H1 (cell line): Measurements from ENCODE around the gene LKAAEAR1. TPM values are rescaled to one million over a fixed set of nuclear protein-coding genes. Genes with fewer than 3 reads are reported as not detected.

ENCODE experiments used
- CTCF ChIA-PET: fragments of 300-600 bp; sonication (Branson Sonifier 250); formaldehyde crosslinking; loops from one replicate; lab custom pipeline; 2021; ENCODE audit not compliant: partially characterized antibody; lab: Charles Lee
- POLR2A ChIA-PET: fragments of 300-600 bp; sonication (Branson Sonifier 250); formaldehyde crosslinking; loops from one replicate; lab custom pipeline; 2021; ENCODE audit warnings: inconsistent platforms; ENCODE audit not compliant: partially characterized antibody; lab: Charles Lee
- DNase-seq, 2 experiments: peaks; one replicate each; pipeline versions ENCODE4 v3.0.0 to v3.0.0-alpha.2; 2010 to 2022; ENCODE audit warnings: low spot score in 2 of 2, low read depth in 1 of 2, mixed read lengths in 1 of 2
- FAIRE-seq: peaks from 2 replicates; lab custom pipeline; 2011; peaks lifted over from hg19 to GRCh38; lab: Jason Lieb, UNC
- H2AFZ ChIP-seq: 2 replicates; pipeline ENCODE4 v1.8.1; 2012; ENCODE audit warnings: low read length, inconsistent platforms
- H2AK5ac ChIP-seq: 2 replicates; pipeline ENCODE4 v1.6.1; 2013; ENCODE audit warnings: low read depth, low read length
- H2BK120ac ChIP-seq: replicated peaks from 2 replicates; pipeline ENCODE3; 2013; ENCODE audit warnings: low read depth, low read length, inconsistent platforms
- H2BK12ac ChIP-seq: 2 replicates; pipeline ENCODE4 v1.6.1; 2013; ENCODE audit warnings: low read depth, low read length
- H2BK15ac ChIP-seq: 2 replicates; pipeline ENCODE4 v1.6.1; 2013; ENCODE audit warnings: low read length
- H2BK20ac ChIP-seq: 2 replicates; pipeline ENCODE4 v1.6.1; 2013; ENCODE audit warnings: low read length
- H2BK5ac ChIP-seq: 2 replicates; pipeline ENCODE4 v1.6.1; 2013; ENCODE audit warnings: low read depth, low read length
- H3K14ac ChIP-seq: 2 replicates; pipeline ENCODE4 v1.6.1; 2013; ENCODE audit warnings: inconsistent platforms; ENCODE audit not compliant: insufficient read length
- H3K18ac ChIP-seq: 2 replicates; pipeline ENCODE4 v1.6.1; 2013; ENCODE audit warnings: low read length; ENCODE audit errors: extremely low read depth
- H3K23ac ChIP-seq: 2 replicates; pipeline ENCODE4 v1.6.1; 2013; ENCODE audit warnings: inconsistent platforms; ENCODE audit not compliant: insufficient read length
- H3K23me2 ChIP-seq: 2 replicates; pipeline ENCODE4 v1.6.1; 2013; ENCODE audit warnings: low read depth, low read length
- H3K27ac ChIP-seq: 2 replicates; pipeline ENCODE4 v1.6.1; 2011; ENCODE audit warnings: low read depth, low read length, inconsistent platforms
- H3K27me3 ChIP-seq, 4 experiments: replicated peaks in 1 of 4; 1 replicate in 1 of 4; 2 replicates in 3 of 4; pipeline versions ENCODE4 v1.6.1 to v1.8.1; 2011 to 2013; ENCODE audit warnings: low read length in 3 of 4, mild to moderate bottlenecking in 3 of 4, inconsistent platforms in 2 of 4, mixed read lengths in 2 of 4, moderate library complexity in 1 of 4; ENCODE audit not compliant: control insufficient read depth in 3 of 4, insufficient read depth in 3 of 4; ENCODE audit errors: extremely low read depth in 1 of 4
- H3K36me3 ChIP-seq, 4 experiments: 2 replicates each; pipeline versions ENCODE4 v1.6.1 to v1.8.1; 2011 to 2013; ENCODE audit warnings: mild to moderate bottlenecking in 4 of 4, low read length in 3 of 4, moderate library complexity in 2 of 4, control low read depth in 1 of 4, inconsistent platforms in 1 of 4; ENCODE audit not compliant: insufficient read depth in 4 of 4, control insufficient read depth in 2 of 4
- H3K4ac ChIP-seq: replicated peaks from 2 replicates; pipeline ENCODE3; 2013; ENCODE audit warnings: low read length, low read depth, mixed read lengths, inconsistent platforms; ENCODE audit not compliant: insufficient read length
- H3K4me1 ChIP-seq, 4 experiments: replicated peaks in 1 of 4; 1 replicate in 1 of 4; 2 replicates in 3 of 4; pipeline versions ENCODE4 v1.6.1 to v1.8.1; 2011 to 2013; ENCODE audit warnings: low read length in 3 of 4, inconsistent platforms in 2 of 4, mixed read lengths in 1 of 4; ENCODE audit not compliant: insufficient read depth in 4 of 4, control insufficient read depth in 3 of 4
- H3K4me2 ChIP-seq, 2 experiments: 2 replicates each; pipeline versions ENCODE4 v1.6.1 to v1.8.1; 2011 to 2013; ENCODE audit warnings: low read depth in 2 of 2, low read length in 2 of 2, control low read depth in 1 of 2, inconsistent platforms in 1 of 2, mild to moderate bottlenecking in 1 of 2; ENCODE audit not compliant: insufficient read depth in 1 of 2
- H3K4me3 ChIP-seq, 4 experiments: fragments of 200-600, 300-600 bp in 1 of 4; sonication (generic), shearing (Covaris generic), sonication (Bioruptor Twin) in 1 of 4; 2 replicates each; pipeline versions ENCODE4 v1.5.1 to v1.8.1; 2011 to 2016; ENCODE audit warnings: low read length in 4 of 4, low read depth in 3 of 4, control low read depth in 2 of 4, inconsistent platforms in 2 of 4, mild to moderate bottlenecking in 2 of 4, mixed read lengths in 1 of 4, moderate library complexity in 1 of 4; ENCODE audit not compliant: insufficient read depth in 2 of 4; ENCODE audit errors: extremely low read depth in 1 of 4
- H3K56ac ChIP-seq: replicated peaks from 2 replicates; pipeline ENCODE3; 2013; ENCODE audit warnings: low read depth, mild to moderate bottlenecking, mixed read lengths, low read length, inconsistent platforms; ENCODE audit not compliant: insufficient read length
- H3K79me1 ChIP-seq: 2 replicates; pipeline ENCODE4 v1.6.1; 2013; ENCODE audit warnings: low read depth, low read length, control low read depth
- H3K79me2 ChIP-seq, 2 experiments: 2 replicates each; pipeline versions ENCODE4 v1.6.1 to v1.8.1; 2012 to 2013; ENCODE audit warnings: low read length in 2 of 2, mild to moderate bottlenecking in 2 of 2, inconsistent platforms in 1 of 2; ENCODE audit not compliant: insufficient read depth in 2 of 2, control insufficient read depth in 1 of 2
- H3K9ac ChIP-seq, 4 experiments: replicated peaks in 1 of 4; 1 replicate in 1 of 4; 2 replicates in 3 of 4; pipeline versions ENCODE4 v1.6.1 to v1.8.1; 2011 to 2013; ENCODE audit warnings: low read depth in 3 of 4, low read length in 3 of 4, control low read depth in 2 of 4, mild to moderate bottlenecking in 2 of 4, moderate library complexity in 2 of 4, inconsistent platforms in 1 of 4; ENCODE audit errors: extremely low read depth in 1 of 4
- H3K9me3 ChIP-seq, 2 experiments: 2 replicates each; pipeline versions ENCODE4 v1.6.1 to v1.8.1; 2012 to 2013; ENCODE audit warnings: mild to moderate bottlenecking in 2 of 2, moderate library complexity in 2 of 2, control low read depth in 1 of 2, inconsistent platforms in 1 of 2, low read depth in 1 of 2, low read length in 1 of 2, mixed read lengths in 1 of 2; ENCODE audit not compliant: insufficient read depth in 2 of 2
- H4K20me1 ChIP-seq, 2 experiments: replicated peaks in 1 of 2; 2 replicates each; pipeline versions ENCODE3 to v1.8.1; 2011 to 2013; ENCODE audit warnings: inconsistent platforms in 2 of 2, low read length in 2 of 2, mild to moderate bottlenecking in 1 of 2; ENCODE audit not compliant: insufficient read depth in 2 of 2, control insufficient read depth in 1 of 2
- H4K5ac ChIP-seq: 2 replicates; pipeline ENCODE4 v1.6.1; 2013; ENCODE audit warnings: low read length, low read depth, mixed read lengths, inconsistent platforms; ENCODE audit not compliant: insufficient read length
- H4K8ac ChIP-seq: 2 replicates; pipeline ENCODE4 v1.8.0; 2013; ENCODE audit warnings: mild to moderate bottlenecking, moderate library complexity, low read length, inconsistent platforms; ENCODE audit not compliant: insufficient read depth; ENCODE audit errors: extremely low read depth
- H4K91ac ChIP-seq: replicated peaks from 2 replicates; pipeline ENCODE3; 2013; ENCODE audit warnings: low read length, mixed read lengths, inconsistent platforms; ENCODE audit not compliant: insufficient read length
- RAD21 ChIP-seq, 2 experiments: IDR thresholded peaks in 1 of 2; conservative IDR thresholded peaks in 1 of 2; 2 replicates each; pipeline ENCODE4 v1.6.1; 2011; ENCODE audit warnings: low read depth in 2 of 2, low read length in 2 of 2, improper control_type of control experiment in 1 of 2, inconsistent platforms in 1 of 2, mild to moderate bottlenecking in 1 of 2, moderate library complexity in 1 of 2
- WGBS, 2 experiments: shearing (Covaris generic) in 1 of 2; methylation state at CpG; one replicate each; pipeline versions ENCODE4 v1.1.6 to v1.1.7; 2013 to 2015; ENCODE audit warnings: low lambda C conversion rate in 2 of 2, mixed read lengths in 2 of 2, inconsistent platforms in 1 of 2, low coverage in 1 of 2, missing lambda C conversion rate in 1 of 2; ENCODE audit not compliant: insufficient replicate concordance in 2 of 2, insufficient coverage in 1 of 2, insufficient read length in 1 of 2; ENCODE audit errors: extremely low coverage in 1 of 2, missing lambda C conversion rate in 1 of 2; 5-methylcytosine and 5-hydroxymethylcytosine counted together
- polyA plus RNA-seq, 7 experiments: library from polyadenylated mRNA; depleted of rRNA in 3 of 7; stranded (reverse) in 5 of 7; unstranded in 2 of 7; fragments of >200 nt in 5 of 7; fragments of 200-250 nt in 2 of 7; gene quantifications; 1 replicate in 5 of 7; 2 replicates in 1 of 7; 4 replicates in 1 of 7; pipeline versions ENCODE4 v1.2.1 to v1.2.3, GENCODE V29; 2011 to 2013; ENCODE audit warnings: missing spikeins in 2 of 7, mixed read lengths in 2 of 7
- total RNA-seq: library from RNA; stranded (reverse); fragmentation: NEBNext Ultra II Directional; extraction: Animal tissue kit (Norgen Biotek cat#: 25700); gene quantifications from 2 replicates; pipeline ENCODE4 v1.2.1, GENCODE V29; 2021

Gene LKAAEAR1
- total and polyA plus RNA-seq, 2 of the 8 experiments (the other 6 are each of a cell fraction or from before 2014, with no cell fraction given): 0.41 to 0.53 TPM

GRCh38 chr20:64070244-64070993 lies 13.8 kb downstream of the LKAAEAR1 start:
- H3K36me3 ChIP-seq: peaks cover 0 to 8% (median 3%) of the 10 kb centered on the region in 4 experiments; a peak in 3 of 8 replicates
- POLR2A ChIA-PET: interaction anchor here (1.7 kb wide), 2 partner anchors 13 to 31 kb away, joined by 4 to 6 read pairs; partner anchors contain the start of gene LKAAEAR1
- TF ChIP-seq RAD21 (IDR thresholded peaks at IDR 0.05 in 1 of 2, conservative IDR thresholded peaks at IDR 0.05 in 1 of 2; ENCODE audit: low read depth in 2 of 2, low read length in 2 of 2): no peak

More at GRCh38 chr20:64070244-64070993, 13.8 kb downstream of the LKAAEAR1 start:
- FAIRE-seq: no peak
- Histone ChIP-seq H3K79me2 (no peaks in the 10 kb centered on the region), H2BK15ac (peak overlapping the region; percentile 81; the same call in 1 of the 2 replicates), H2BK5ac (peak overlapping the region; percentile 66), H4K8ac (no peak overlapping the region), H3K9me3 (no peaks in the 10 kb centered on the region), H2AK5ac (no peak overlapping the region), H3K23me2 (no peaks in the 10 kb centered on the region), H2AFZ (no peak overlapping the region), H4K20me1 (peaks cover 2 to 10% of the 10 kb centered on the region in 2 experiments), H4K5ac (no peak overlapping the region), H3K4ac (no peak overlapping the region), H2BK20ac (0 out of 2 replicates have a peak overlapping the region, but pooled peaks have one; percentile 61), H3K9ac (no peak overlapping the region), H3K79me1 (0 out of 2 replicates have a peak, but pooled peaks cover 3% of the 10 kb centered on the region), H2BK12ac (peak overlapping the region; percentile 60; the same call in 1 of the 2 replicates), H2BK120ac (no peak overlapping the region), H3K18ac (no peak overlapping the region), H4K91ac (no peak overlapping the region), H3K23ac (no peak overlapping the region), H3K14ac (no peak overlapping the region), H3K4me1 (peaks cover 0 to 16% (median 5%) of the 10 kb centered on the region in 4 experiments; a peak in 6 of 7 replicates), H3K56ac (no peak overlapping the region), H3K4me2 (no peak overlapping the region), H3K4me3 (no peak overlapping the region), H3K27ac (no peak overlapping the region), H3K27me3 (no peaks in the 10 kb centered on the region)
- CTCF ChIA-PET: interaction anchor here (0.6 to 3.1 kb wide), 12 partner anchors 10 to 532 kb away, joined by 3 to 33 read pairs (median 6); partner anchors contain the start of genes LKAAEAR1, OPRL1 and RGS19
- WGBS, 2 experiments: 92% methylated on average over 31 of the region's 31 CpGs; no CpG with 5 or more reads in 1 of the 2 experiments
- no peak for DNase-seq
